Measurements from ENCODE around the gene AKAP9. TPM values are rescaled to one million over a fixed set of nuclear protein-coding genes. Genes with fewer than 3 reads are reported as not detected.

The AKAP9 gene
- polyA plus RNA-seq, 1 experiment = 24.3 TPM

DNA sequence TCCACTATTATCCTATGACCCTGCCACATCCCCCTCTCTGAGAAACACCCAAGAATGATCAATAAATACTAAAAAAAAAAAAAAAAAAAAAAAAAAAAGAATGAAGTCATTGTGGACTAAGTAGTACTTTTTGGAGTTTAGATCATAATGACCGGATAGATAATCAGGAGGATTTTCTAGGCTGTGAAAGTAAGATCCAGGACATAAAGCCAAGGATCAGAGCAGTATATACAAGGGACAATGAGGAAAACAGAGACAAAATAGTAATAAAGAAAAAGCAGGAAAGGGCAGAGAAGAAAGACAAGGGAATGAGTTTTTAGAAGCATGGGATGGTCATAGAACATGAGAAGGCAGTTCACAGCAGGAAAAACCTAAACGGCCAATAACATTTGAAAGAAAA is 87.6 kb downstream of the AKAP9 start:
- DNase-seq (ENCODE audit: low read depth, low spot score) = no peak
- Histone ChIP-seq H3K27me3 (ENCODE audit: control insufficient read depth, insufficient read depth, low read length) (no peaks in the 10 kb centered on the region), H3K4me3 (ENCODE audit: low read depth, low read length) (no peak overlapping the region), H3K27ac (ENCODE audit: low read depth, low read length) (no peak overlapping the region), H3K9me3 (ENCODE audit: control insufficient read depth, insufficient read depth, low read length) (peaks cover 13% of the 10 kb centered on the region)
- ChIA-PET CTCF (no interaction called here), POLR2A (no interaction called here)
- TF ChIP-seq, protein P1, sequence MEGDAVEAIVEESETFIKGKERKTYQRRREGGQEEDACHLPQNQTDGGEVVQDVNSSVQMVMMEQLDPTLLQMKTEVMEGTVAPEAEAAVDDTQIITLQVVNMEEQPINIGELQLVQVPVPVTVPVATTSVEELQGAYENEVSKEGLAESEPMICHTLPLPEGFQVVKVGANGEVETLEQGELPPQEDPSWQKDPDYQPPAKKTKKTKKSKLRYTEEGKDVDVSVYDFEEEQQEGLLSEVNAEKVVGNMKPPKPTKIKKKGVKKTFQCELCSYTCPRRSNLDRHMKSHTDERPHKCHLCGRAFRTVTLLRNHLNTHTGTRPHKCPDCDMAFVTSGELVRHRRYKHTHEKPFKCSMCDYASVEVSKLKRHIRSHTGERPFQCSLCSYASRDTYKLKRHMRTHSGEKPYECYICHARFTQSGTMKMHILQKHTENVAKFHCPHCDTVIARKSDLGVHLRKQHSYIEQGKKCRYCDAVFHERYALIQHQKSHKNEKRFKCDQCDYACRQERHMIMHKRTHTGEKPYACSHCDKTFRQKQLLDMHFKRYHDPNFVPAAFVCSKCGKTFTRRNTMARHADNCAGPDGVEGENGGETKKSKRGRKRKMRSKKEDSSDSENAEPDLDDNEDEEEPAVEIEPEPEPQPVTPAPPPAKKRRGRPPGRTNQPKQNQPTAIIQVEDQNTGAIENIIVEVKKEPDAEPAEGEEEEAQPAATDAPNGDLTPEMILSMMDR (IDR thresholded peaks at IDR 0.05; ENCODE audit: low read depth, low read length) = no peak

DNA sequence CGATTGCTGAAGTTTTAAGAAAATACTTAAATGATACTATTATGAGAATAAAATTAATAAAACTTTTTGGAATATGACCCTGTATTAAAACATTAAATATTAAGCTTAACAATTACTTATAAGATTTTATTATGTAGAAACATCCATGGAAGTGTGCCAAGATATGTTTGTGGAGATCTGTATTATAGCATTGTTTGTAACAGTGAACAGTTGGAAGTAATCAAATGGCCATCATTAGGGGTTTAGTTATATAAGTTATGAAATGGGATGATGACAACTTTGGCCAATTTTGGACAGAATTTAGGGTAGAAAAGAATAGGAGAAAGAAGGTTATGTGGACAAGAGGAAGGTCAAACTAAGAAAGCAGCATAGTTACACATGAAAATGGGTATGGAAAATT is 88.0 kb downstream of the AKAP9 start:
- H3K27ac ChIP-seq (ENCODE audit: low read depth, low read length) = no peak overlapping the region
- CTCF ChIA-PET = no interaction called here
- no peak overlapping the region for H3K4me3 ChIP-seq (ENCODE audit: low read depth, low read length)
- POLR2A ChIA-PET = no interaction called here
- TF ChIP-seq, protein P1 (IDR thresholded peaks at IDR 0.05; ENCODE audit: low read depth, low read length) = no peak
- H3K27me3 ChIP-seq (ENCODE audit: control insufficient read depth, insufficient read depth, low read length) = no peaks in the 10 kb centered on the region
- peaks cover 13% of the 10 kb centered on the region for H3K9me3 ChIP-seq (ENCODE audit: control insufficient read depth, insufficient read depth, low read length)
- DNase-seq (ENCODE audit: low read depth, low spot score) = no peak

DNA sequence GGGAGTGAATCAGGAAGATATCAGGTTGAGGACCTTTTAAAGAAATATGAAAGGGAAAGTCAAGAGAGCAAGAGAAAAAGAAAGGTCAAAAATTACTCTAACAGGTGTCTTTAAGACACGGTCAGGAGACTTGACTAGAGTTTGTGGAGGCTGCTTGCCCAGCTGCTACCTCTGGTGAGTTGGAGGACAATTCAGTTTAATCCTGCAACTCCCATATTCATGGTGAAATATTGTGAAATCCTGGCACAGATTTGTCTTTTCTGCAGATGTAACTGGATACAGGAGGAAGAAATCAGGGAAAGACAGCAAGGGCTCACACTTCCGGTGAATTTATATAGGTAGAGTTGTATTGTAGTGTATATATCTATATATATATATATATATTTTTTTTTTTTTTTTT is 93.5 kb downstream of the AKAP9 start:
- TF ChIP-seq, protein P1 (IDR thresholded peaks at IDR 0.05; ENCODE audit: low read depth, low read length) = no peak
- Histone ChIP-seq H3K4me3 (ENCODE audit: low read depth, low read length) (no peak overlapping the region), H3K27me3 (ENCODE audit: control insufficient read depth, insufficient read depth, low read length) (no peaks in the 10 kb centered on the region), H3K9me3 (ENCODE audit: control insufficient read depth, insufficient read depth, low read length) (no peaks in the 10 kb centered on the region), H3K27ac (ENCODE audit: low read depth, low read length) (no peak overlapping the region)
- ChIA-PET POLR2A (no interaction called here), CTCF (no interaction called here)
- DNase-seq (ENCODE audit: low read depth, low spot score) = no peak

DNA sequence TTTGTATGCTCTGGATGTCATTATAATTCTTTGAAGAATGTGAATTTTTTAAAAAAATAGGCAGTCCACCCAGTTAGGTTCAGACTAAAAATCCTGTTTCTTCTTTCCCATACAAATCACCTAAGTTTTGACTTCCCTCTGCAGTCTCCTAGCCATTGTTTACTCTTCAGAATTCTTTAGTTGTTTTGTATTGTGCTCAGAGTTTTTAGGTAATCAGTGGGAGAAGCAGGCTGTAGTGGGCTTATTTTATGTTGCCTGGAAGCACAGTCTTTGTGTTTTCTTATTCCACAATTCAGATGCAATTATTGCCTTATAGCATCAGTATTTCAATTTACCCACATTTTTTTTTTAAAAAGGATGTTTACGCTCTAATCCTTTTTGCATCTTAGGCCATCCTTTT is 94.9 kb downstream of the AKAP9 start:
- H3K27me3 ChIP-seq (ENCODE audit: control insufficient read depth, insufficient read depth, low read length) = no peaks in the 10 kb centered on the region
- H3K27ac ChIP-seq (ENCODE audit: low read depth, low read length) = no peak overlapping the region
- TF ChIP-seq, protein P1 (IDR thresholded peaks at IDR 0.05; ENCODE audit: low read depth, low read length) = no peak
- ChIA-PET CTCF (no interaction called here), POLR2A (no interaction called here)
- no peak overlapping the region for H3K4me3 ChIP-seq (ENCODE audit: low read depth, low read length)
- no peak for DNase-seq (ENCODE audit: low read depth, low spot score)
- no peaks in the 10 kb centered on the region for H3K9me3 ChIP-seq (ENCODE audit: control insufficient read depth, insufficient read depth, low read length)

DNA sequence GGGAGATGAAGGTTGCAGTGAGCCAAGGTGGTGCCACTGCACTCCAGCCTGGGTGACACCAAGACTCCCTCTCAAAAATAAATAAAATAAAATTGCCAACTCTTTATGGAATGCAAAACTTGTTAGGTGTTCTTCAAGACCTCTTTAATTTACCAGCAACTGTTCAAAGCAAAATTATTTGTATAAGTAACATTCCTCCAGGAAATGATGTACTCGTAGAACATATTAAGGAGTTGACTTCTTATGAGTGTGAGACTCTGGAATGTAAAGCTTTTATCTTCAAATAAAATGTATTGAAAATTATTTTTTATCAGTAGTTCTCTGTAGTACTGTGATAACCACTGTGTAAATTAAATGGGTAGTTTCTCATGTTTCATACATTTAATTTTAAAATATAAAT is 99.2 kb downstream of the AKAP9 start:
- H3K27ac ChIP-seq (ENCODE audit: low read depth, low read length) = no peak overlapping the region
- TF ChIP-seq, protein P1 (IDR thresholded peaks at IDR 0.05; ENCODE audit: low read depth, low read length) = no peak
- CTCF ChIA-PET = interaction anchor here (0.6 kb wide), 1 partner anchor 165 kb away, joined by 3 read pairs; no protein-coding TSS in a partner anchor
- H3K9me3 ChIP-seq (ENCODE audit: control insufficient read depth, insufficient read depth, low read length) = no peaks in the 10 kb centered on the region
- POLR2A ChIA-PET = no interaction called here
- no peak overlapping the region for H3K4me3 ChIP-seq (ENCODE audit: low read depth, low read length)
- no peak for DNase-seq (ENCODE audit: low read depth, low spot score)
- no peaks in the 10 kb centered on the region for H3K27me3 ChIP-seq (ENCODE audit: control insufficient read depth, insufficient read depth, low read length)

Measured in AG04450 (cell line).